Prostate gland (tissue), 2 donors: ENCODE data around the gene USP32. TPM values are rescaled to one million over a fixed set of nuclear protein-coding genes. Genes with fewer than 3 reads are reported as not detected.
A peak's percentile ranks its signal among the peaks of the same experiment; 100 is the strongest.
"Not testable (repeated sequence)": the region's sequence is repeated elsewhere in the genome, so short reads cannot be mapped to it uniquely, and the experiment has no call there.

ENCODE experiments used
- DNase-seq: peaks from one replicate; pipeline ENCODE4 v3.0.0-alpha.2; 2019; ENCODE audit warnings: low spot score
- H3K27ac ChIP-seq, 2 donors: fragments of 200-600 bp; sonication (generic); 2 replicates each; pipeline ENCODE4 v1.5.1; 2017 to 2019
- H3K27me3 ChIP-seq: fragments of 200-600 bp; sonication (generic); replicated peaks from 2 replicates; pipeline ENCODE4 v1.5.1; 2019; ENCODE audit not compliant: insufficient read depth
- H3K36me3 ChIP-seq, 2 donors: fragments of 200-600 bp; sonication (generic); 1 replicate in 1 of 2; 2 replicates in 1 of 2; pipeline versions ENCODE4 v1.5.1 to v1.8.1; 2017 to 2019
- H3K4me1 ChIP-seq: fragments of 200-600 bp; sonication (generic); replicated peaks from 2 replicates; pipeline ENCODE4 v1.5.1; 2019
- H3K4me3 ChIP-seq, 2 donors: fragments of 200-600 bp; sonication (generic); 2 replicates each; pipeline ENCODE4 v1.5.1; 2017 to 2019
- H3K9me3 ChIP-seq: fragments of 200-600 bp; sonication (generic); 2 replicates; pipeline ENCODE4 v1.5.1; 2017
- CTCF ChIP-seq, 4 experiments: fragments of 200-600 bp in 2 of 4; fragments of 450-650 bp in 2 of 4; sonication (generic) in 2 of 4; IDR thresholded peaks; 1 replicate in 3 of 4; 2 replicates in 1 of 4; pipeline ENCODE4 v1.5.1; 2016 to 2019; ENCODE audit warnings: antibody characterized with exemption in 4 of 4, mild to moderate bottlenecking in 2 of 4, moderate library complexity in 2 of 4
- POLR2A ChIP-seq: fragments of 450-650 bp; IDR thresholded peaks from one replicate; pipeline ENCODE4 v1.6.1; 2016; ENCODE audit warnings: antibody characterized with exemption, mild to moderate bottlenecking
- POLR2AphosphoS5 ChIP-seq: sonication (generic); formaldehyde crosslinking; IDR thresholded peaks from one replicate; pipeline ENCODE4 v1.6.1; 2017; ENCODE audit warnings: antibody characterized with exemption
- WGBS: methylation state at CpG from one replicate; pipeline ENCODE4 v1.1.5; 2018; 5-methylcytosine and 5-hydroxymethylcytosine counted together
- intact Hi-C: fragments of 100-400 bp; cut with DNase I; formaldehyde crosslinking; loops from one replicate; pipeline ENCODE4 v1.14.2; 2022
- total RNA-seq, 2 donors: library from RNA; depleted of rRNA; stranded (reverse); fragments of >200 nt; gene quantifications; one replicate each; pipeline ENCODE4 v1.1.0, GENCODE V29; 2016

The USP32 gene
- total RNA-seq, 2 donors from 2014 or later = 21.8 to 59.3 TPM

GRCh38 chr17:60421273-60422161 lies 29.6 kb upstream of the USP32 start:
- intact Hi-C loops = no loop called here
- H3K27me3 ChIP-seq = no peaks in the 10 kb centered on the region
- TF ChIP-seq POLR2A (no peak), CTCF (IDR thresholded peaks at IDR 0.05) (peak; percentile 51 to 90 (median 70))
- H3K4me1 ChIP-seq = no peaks in the 10 kb centered on the region
- no peaks in the 10 kb centered on the region for H3K9me3 ChIP-seq
- H3K4me3 ChIP-seq = peak overlapping the region; percentile 30
- H3K36me3 ChIP-seq = no peaks in the 10 kb centered on the region
- WGBS = 8% methylated on average over 65 of the region's 66 CpGs
- peak; percentile 24 for DNase-seq
- no peak overlapping the region for H3K27ac ChIP-seq

- H3K4me1 ChIP-seq, H3K4me3 ChIP-seq, intact Hi-C loops, H3K27me3 ChIP-seq, DNase-seq, H3K9me3 ChIP-seq, H3K27ac ChIP-seq, H3K36me3 ChIP-seq: not testable (repeated sequence)
- 95% methylated on average over 7 of the region's 7 CpGs for WGBS
These were observed 27.9 kb upstream of the USP32 start for GRCh38 chr17:60419875-60420274.

- H3K36me3 ChIP-seq, H3K27ac ChIP-seq, H3K4me3 ChIP-seq, H3K9me3 ChIP-seq, DNase-seq, intact Hi-C loops, H3K4me1 ChIP-seq, H3K27me3 ChIP-seq: not testable (repeated sequence)
- 93% methylated on average over 4 of the region's 4 CpGs for WGBS
These were observed 27.1 kb upstream of the USP32 start for GRCh38 chr17:60419003-60419402.

GRCh38 chr17:60416368-60416925 lies 24.5 kb upstream of the USP32 start:
- Histone ChIP-seq H3K27ac (no peak overlapping the region), H3K4me1 (no peaks in the 10 kb centered on the region), H3K27me3 (no peaks in the 10 kb centered on the region), H3K36me3 (no peaks in the 10 kb centered on the region), H3K9me3 (no peaks in the 10 kb centered on the region), H3K4me3 (no peak overlapping the region)
- no peak for DNase-seq
- TF ChIP-seq POLR2AphosphoS5 (no peak), POLR2A (no peak), CTCF (IDR thresholded peaks at IDR 0.05) (no peak)
- intact Hi-C loops = no loop called here
- WGBS = 53% methylated on average over 2 of the region's 2 CpGs

GRCh38 chr17:60415146-60415545 lies 23.2 kb upstream of the USP32 start:
- Histone ChIP-seq H3K27me3 (no peaks in the 10 kb centered on the region), H3K27ac (no peak overlapping the region), H3K4me1 (no peaks in the 10 kb centered on the region), H3K4me3 (no peak overlapping the region), H3K36me3 (no peaks in the 10 kb centered on the region), H3K9me3 (no peaks in the 10 kb centered on the region)
- intact Hi-C loops = no loop called here
- TF ChIP-seq CTCF (IDR thresholded peaks at IDR 0.05) (no peak), POLR2AphosphoS5 (no peak), POLR2A (no peak)
- no peak for DNase-seq
- 90% methylated on average over 1 of the region's 1 CpG for WGBS

GRCh38 chr17:60412701-60413100 lies 20.8 kb upstream of the USP32 start:
- 61% methylated on average over 3 of the region's 3 CpGs for WGBS
- TF ChIP-seq CTCF (IDR thresholded peaks at IDR 0.05) = no peak
- H3K36me3 ChIP-seq = no peaks in the 10 kb centered on the region

More at GRCh38 chr17:60412701-60413100, 20.8 kb upstream of the USP32 start:
- Histone ChIP-seq H3K27ac (no peak overlapping the region), H3K4me3 (no peak overlapping the region), H3K4me1 (no peaks in the 10 kb centered on the region), H3K9me3 (no peaks in the 10 kb centered on the region), H3K27me3 (no peaks in the 10 kb centered on the region)
- intact Hi-C loops = no loop called here
- no peak for DNase-seq
